Ectodermal cell (in vitro differentiated cells): ENCODE results near the gene INPP4B.

Experiments
- H3K27ac ChIP-seq: 2 replicates; pipeline ENCODE4 v1.7.0; 2013; ENCODE audit warnings: mild to moderate bottlenecking, low read depth, low read length; ENCODE audit not compliant: insufficient read depth, poor library complexity, severe bottlenecking
- H3K27me3 ChIP-seq: 2 replicates; pipeline ENCODE4 v1.7.0; 2013; ENCODE audit warnings: mild to moderate bottlenecking, low read length; ENCODE audit not compliant: insufficient read depth, control insufficient read depth, poor library complexity, severe bottlenecking
- H3K36me3 ChIP-seq: one replicate; pipeline ENCODE4 v1.7.0; 2013; ENCODE audit warnings: low read length; ENCODE audit not compliant: control insufficient read depth, insufficient read depth
- H3K4me1 ChIP-seq: one replicate; pipeline ENCODE4 v1.7.0; 2013; ENCODE audit warnings: low read length; ENCODE audit not compliant: control insufficient read depth, insufficient read depth
- H3K4me3 ChIP-seq: 2 replicates; pipeline ENCODE4 v1.7.0; 2013; ENCODE audit warnings: low read depth, low read length, control low read depth; ENCODE audit not compliant: insufficient read depth
- H3K9me3 ChIP-seq: 2 replicates; pipeline ENCODE4 v1.7.0; 2013; ENCODE audit warnings: mild to moderate bottlenecking, low read length, moderate library complexity; ENCODE audit not compliant: control insufficient read depth
- WGBS, 2 experiments: methylation state at CpG; one replicate each; pipeline ENCODE4 v1.1.7; 2013; ENCODE audit warnings: missing lambda C conversion rate in 2 of 2; 5-methylcytosine and 5-hydroxymethylcytosine counted together

Gene INPP4B

GRCh38 chr4:142378179-142378578 is 467.9 kb downstream of the INPP4B start:
- H3K9me3 ChIP-seq: no peaks in the 10 kb centered on the region
- H3K27me3 ChIP-seq: no peaks in the 10 kb centered on the region
- H3K36me3 ChIP-seq: no peaks in the 10 kb centered on the region
- no peak overlapping the region for H3K27ac ChIP-seq
- H3K4me3 ChIP-seq: no peak overlapping the region
- 93 to 100% methylated on average over 2 of the region's 2 CpGs for WGBS, 2 experiments
- no peaks in the 10 kb centered on the region for H3K4me1 ChIP-seq

GRCh38 chr4:142377342-142378091 is 468.6 kb downstream of the INPP4B start:
- H3K36me3 ChIP-seq: no peaks in the 10 kb centered on the region
- H3K4me3 ChIP-seq: no peak overlapping the region
- no peaks in the 10 kb centered on the region for H3K4me1 ChIP-seq
- no peaks in the 10 kb centered on the region for H3K9me3 ChIP-seq
- H3K27me3 ChIP-seq: no peaks in the 10 kb centered on the region
- H3K27ac ChIP-seq: no peak overlapping the region
- 93 to 95% methylated on average over 2 to 3 of the region's 3 CpGs for WGBS, 2 experiments

- Histone ChIP-seq H3K27me3 (no peaks in the 10 kb centered on the region), H3K9me3 (no peaks in the 10 kb centered on the region), H3K4me3 (no peak overlapping the region), H3K36me3 (no peaks in the 10 kb centered on the region), H3K4me1 (no peaks in the 10 kb centered on the region), H3K27ac (no peak overlapping the region)
- WGBS, 2 experiments: 95 to 100% methylated on average over 1 of the region's 1 CpG
Measured at GRCh38 chr4:142376204-142376603, 469.9 kb downstream of the INPP4B start.

- Histone ChIP-seq H3K27ac (no peak overlapping the region), H3K9me3 (no peaks in the 10 kb centered on the region), H3K4me3 (no peak overlapping the region), H3K36me3 (no peaks in the 10 kb centered on the region), H3K27me3 (no peaks in the 10 kb centered on the region), H3K4me1 (no peaks in the 10 kb centered on the region)
- 92 to 100% methylated on average over 2 of the region's 2 CpGs for WGBS, 2 experiments
Measured at GRCh38 chr4:142373610-142374009, 472.5 kb downstream of the INPP4B start.

GRCh38 chr4:142372530-142373260 is 473.4 kb downstream of the INPP4B start:
- 93 to 96% methylated on average over 2 of the region's 2 CpGs for WGBS, 2 experiments
- Histone ChIP-seq H3K36me3 (no peaks in the 10 kb centered on the region), H3K9me3 (no peaks in the 10 kb centered on the region), H3K4me3 (no peak overlapping the region), H3K4me1 (no peaks in the 10 kb centered on the region), H3K27me3 (no peaks in the 10 kb centered on the region), H3K27ac (no peak overlapping the region)

GRCh38 chr4:142369141-142369540 is 477.0 kb downstream of the INPP4B start:
- H3K36me3 ChIP-seq: no peaks in the 10 kb centered on the region
- H3K27ac ChIP-seq: no peak overlapping the region
- H3K9me3 ChIP-seq: no peaks in the 10 kb centered on the region
- 93% methylated on average over 3 of the region's 3 CpGs for WGBS, 2 experiments
- no peak overlapping the region for H3K4me3 ChIP-seq
- no peaks in the 10 kb centered on the region for H3K27me3 ChIP-seq
- H3K4me1 ChIP-seq: peaks cover 6% of the 10 kb centered on the region

- 83 to 89% methylated on average over 5 to 6 of the region's 6 CpGs for WGBS, 2 experiments
Measured at GRCh38 chr4:142367418-142368180, 478.5 kb downstream of the INPP4B start.

GRCh38 chr4:142366769-142367181 is 479.3 kb downstream of the INPP4B start:
- H3K27me3 ChIP-seq: no peaks in the 10 kb centered on the region
- H3K27ac ChIP-seq: no peak overlapping the region
- H3K4me3 ChIP-seq: no peak overlapping the region
- H3K9me3 ChIP-seq: no peaks in the 10 kb centered on the region
- peaks cover 6% of the 10 kb centered on the region for H3K4me1 ChIP-seq
- H3K36me3 ChIP-seq: no peaks in the 10 kb centered on the region

More at GRCh38 chr4:142367418-142368180, 478.5 kb downstream of the INPP4B start:
- Histone ChIP-seq H3K27ac (no peak overlapping the region), H3K9me3 (no peaks in the 10 kb centered on the region), H3K4me1 (peaks cover 6% of the 10 kb centered on the region), H3K36me3 (no peaks in the 10 kb centered on the region), H3K4me3 (no peak overlapping the region), H3K27me3 (no peaks in the 10 kb centered on the region)

GRCh38 chr4:142365391-142365790 is 480.7 kb downstream of the INPP4B start:
- Histone ChIP-seq H3K36me3 (no peaks in the 10 kb centered on the region), H3K27ac (no peak overlapping the region), H3K9me3 (no peaks in the 10 kb centered on the region), H3K4me3 (no peak overlapping the region), H3K4me1 (peaks cover 6% of the 10 kb centered on the region), H3K27me3 (no peaks in the 10 kb centered on the region)
- WGBS, 2 experiments: 91 to 94% methylated on average over 1 of the region's 1 CpG

- WGBS, 2 experiments: 86 to 100% methylated on average over 1 of the region's 1 CpG
Measured at GRCh38 chr4:142363686-142364085, 482.4 kb downstream of the INPP4B start.

More at GRCh38 chr4:142363686-142364085, 482.4 kb downstream of the INPP4B start:
- Histone ChIP-seq H3K27ac (no peak overlapping the region), H3K36me3 (no peaks in the 10 kb centered on the region), H3K4me3 (no peak overlapping the region), H3K4me1 (peaks cover 6% of the 10 kb centered on the region), H3K9me3 (no peaks in the 10 kb centered on the region), H3K27me3 (no peaks in the 10 kb centered on the region)
